Peyer's patch (tissue), 4 donors: ENCODE measurements around the gene DPEP1.

Experiments
- POLR2A ChIP-seq, 2 donors: fragments of 450-650 bp; IDR thresholded peaks; one replicate each; pipeline ENCODE4 v1.5.1; 2017; ENCODE audit warnings: antibody characterized with exemption in 2 of 2, mild to moderate bottlenecking in 2 of 2, moderate library complexity in 2 of 2
- TF ChIP-seq, protein P1 (sequence below), 6 experiments: fragments of 450-650 bp in 4 of 6; fragments of 200-600 bp in 2 of 6; sonication (generic) in 1 of 6; IDR thresholded peaks; one replicate each; pipeline ENCODE4 v1.5.1; 2017 to 2019; ENCODE audit warnings: antibody characterized with exemption in 6 of 6, mild to moderate bottlenecking in 3 of 6, moderate library complexity in 1 of 6

- TF ChIP-seq, protein P1, sequence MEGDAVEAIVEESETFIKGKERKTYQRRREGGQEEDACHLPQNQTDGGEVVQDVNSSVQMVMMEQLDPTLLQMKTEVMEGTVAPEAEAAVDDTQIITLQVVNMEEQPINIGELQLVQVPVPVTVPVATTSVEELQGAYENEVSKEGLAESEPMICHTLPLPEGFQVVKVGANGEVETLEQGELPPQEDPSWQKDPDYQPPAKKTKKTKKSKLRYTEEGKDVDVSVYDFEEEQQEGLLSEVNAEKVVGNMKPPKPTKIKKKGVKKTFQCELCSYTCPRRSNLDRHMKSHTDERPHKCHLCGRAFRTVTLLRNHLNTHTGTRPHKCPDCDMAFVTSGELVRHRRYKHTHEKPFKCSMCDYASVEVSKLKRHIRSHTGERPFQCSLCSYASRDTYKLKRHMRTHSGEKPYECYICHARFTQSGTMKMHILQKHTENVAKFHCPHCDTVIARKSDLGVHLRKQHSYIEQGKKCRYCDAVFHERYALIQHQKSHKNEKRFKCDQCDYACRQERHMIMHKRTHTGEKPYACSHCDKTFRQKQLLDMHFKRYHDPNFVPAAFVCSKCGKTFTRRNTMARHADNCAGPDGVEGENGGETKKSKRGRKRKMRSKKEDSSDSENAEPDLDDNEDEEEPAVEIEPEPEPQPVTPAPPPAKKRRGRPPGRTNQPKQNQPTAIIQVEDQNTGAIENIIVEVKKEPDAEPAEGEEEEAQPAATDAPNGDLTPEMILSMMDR (IDR thresholded peaks at IDR 0.05): no peak
- TF ChIP-seq POLR2A (IDR thresholded peaks at IDR 0.05): no peak
Observed at GRCh38 chr16:89656435-89657121, 43.1 kb downstream of the DPEP1 start.
